Ishikawa (cell line): ENCODE results near the gene GOLGA5.

Experiments used
- CREB1 ChIP-seq: IDR thresholded peaks from 2 replicates; pipeline ENCODE4 v1.6.1; 2012; ENCODE audit warnings: low read depth
- MAX ChIP-seq: IDR thresholded peaks from 2 replicates; pipeline ENCODE4 v1.6.1; 2012
- NFIC ChIP-seq: IDR thresholded peaks from 2 replicates; pipeline ENCODE4 v1.6.1; 2012
- RAD21 ChIP-seq: IDR thresholded peaks from 2 replicates; pipeline ENCODE4 v1.6.1; 2012; ENCODE audit warnings: low read depth
- YY1 ChIP-seq: IDR thresholded peaks from 2 replicates; pipeline ENCODE4 v1.6.1; 2012; ENCODE audit warnings: low read depth
- TF ChIP-seq, protein P1 (sequence below): IDR thresholded peaks from 2 replicates; pipeline ENCODE4 v1.6.1; 2012; ENCODE audit warnings: low read depth, mild to moderate bottlenecking

- TF ChIP-seq YY1 (no peak), MAX (peak; percentile 99), NFIC (no peak), CREB1 (peak; percentile 63; the same call in 1 of the 2 replicates), RAD21 (no peak)
- TF ChIP-seq, protein P1, sequence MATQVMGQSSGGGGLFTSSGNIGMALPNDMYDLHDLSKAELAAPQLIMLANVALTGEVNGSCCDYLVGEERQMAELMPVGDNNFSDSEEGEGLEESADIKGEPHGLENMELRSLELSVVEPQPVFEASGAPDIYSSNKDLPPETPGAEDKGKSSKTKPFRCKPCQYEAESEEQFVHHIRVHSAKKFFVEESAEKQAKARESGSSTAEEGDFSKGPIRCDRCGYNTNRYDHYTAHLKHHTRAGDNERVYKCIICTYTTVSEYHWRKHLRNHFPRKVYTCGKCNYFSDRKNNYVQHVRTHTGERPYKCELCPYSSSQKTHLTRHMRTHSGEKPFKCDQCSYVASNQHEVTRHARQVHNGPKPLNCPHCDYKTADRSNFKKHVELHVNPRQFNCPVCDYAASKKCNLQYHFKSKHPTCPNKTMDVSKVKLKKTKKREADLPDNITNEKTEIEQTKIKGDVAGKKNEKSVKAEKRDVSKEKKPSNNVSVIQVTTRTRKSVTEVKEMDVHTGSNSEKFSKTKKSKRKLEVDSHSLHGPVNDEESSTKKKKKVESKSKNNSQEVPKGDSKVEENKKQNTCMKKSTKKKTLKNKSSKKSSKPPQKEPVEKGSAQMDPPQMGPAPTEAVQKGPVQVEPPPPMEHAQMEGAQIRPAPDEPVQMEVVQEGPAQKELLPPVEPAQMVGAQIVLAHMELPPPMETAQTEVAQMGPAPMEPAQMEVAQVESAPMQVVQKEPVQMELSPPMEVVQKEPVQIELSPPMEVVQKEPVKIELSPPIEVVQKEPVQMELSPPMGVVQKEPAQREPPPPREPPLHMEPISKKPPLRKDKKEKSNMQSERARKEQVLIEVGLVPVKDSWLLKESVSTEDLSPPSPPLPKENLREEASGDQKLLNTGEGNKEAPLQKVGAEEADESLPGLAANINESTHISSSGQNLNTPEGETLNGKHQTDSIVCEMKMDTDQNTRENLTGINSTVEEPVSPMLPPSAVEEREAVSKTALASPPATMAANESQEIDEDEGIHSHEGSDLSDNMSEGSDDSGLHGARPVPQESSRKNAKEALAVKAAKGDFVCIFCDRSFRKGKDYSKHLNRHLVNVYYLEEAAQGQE = no peak
Measured at GRCh38 chr14:92793709-92794546, at the start of gene GOLGA5.
